Progenitor cell of endocrine pancreas (in vitro differentiated cells): Measurements from ENCODE around the gene GPR78. TPM values are rescaled to one million over a fixed set of nuclear protein-coding genes. Genes with fewer than 3 reads are reported as not detected.

ENCODE experiments used
- DNase-seq: peaks from one replicate; pipeline ENCODE4 v3.0.0; 2021; ENCODE audit warnings: low spot score; ENCODE audit not compliant: unreplicated experiment
- H3K27ac Mint-ChIP-seq: 2 replicates; pipeline ENCODE4 v1.8.0; 2021; ENCODE audit warnings: mild to moderate bottlenecking, moderate library complexity, mixed read lengths
- H3K27me3 Mint-ChIP-seq: 2 replicates; pipeline ENCODE4 v1.8.0; 2021; ENCODE audit warnings: mixed read lengths
- H3K36me3 Mint-ChIP-seq: 2 replicates; pipeline ENCODE4 v1.8.0; 2022; ENCODE audit warnings: mixed read lengths; ENCODE audit not compliant: insufficient read depth
- H3K4me1 Mint-ChIP-seq: 2 replicates; pipeline ENCODE4 v1.8.0; 2021; ENCODE audit warnings: low read depth, mixed read lengths
- H3K4me3 Mint-ChIP-seq: 2 replicates; pipeline ENCODE4 v1.8.0; 2021; ENCODE audit warnings: low read depth, mild to moderate bottlenecking, moderate library complexity, mixed read lengths
- H3K9me3 Mint-ChIP-seq: 2 replicates; pipeline ENCODE4 v1.8.0; 2021; ENCODE audit warnings: low read depth, mixed read lengths
- total RNA-seq: library from RNA; stranded (reverse); gene quantifications from 2 replicates; pipeline ENCODE4 v1.2.1, GENCODE V29; 2021
- TF ChIP-seq, protein P1 (sequence below): fragments of 200-600 bp; sonication (generic); IDR thresholded peaks from one replicate; pipeline ENCODE4 v1.5.0; 2021; ENCODE audit warnings: antibody characterized with exemption, mild to moderate bottlenecking; ENCODE audit not compliant: unreplicated experiment

GPR78 gene
- total RNA-seq, 1 donor from 2014 or later: 0.31 TPM

DNA sequence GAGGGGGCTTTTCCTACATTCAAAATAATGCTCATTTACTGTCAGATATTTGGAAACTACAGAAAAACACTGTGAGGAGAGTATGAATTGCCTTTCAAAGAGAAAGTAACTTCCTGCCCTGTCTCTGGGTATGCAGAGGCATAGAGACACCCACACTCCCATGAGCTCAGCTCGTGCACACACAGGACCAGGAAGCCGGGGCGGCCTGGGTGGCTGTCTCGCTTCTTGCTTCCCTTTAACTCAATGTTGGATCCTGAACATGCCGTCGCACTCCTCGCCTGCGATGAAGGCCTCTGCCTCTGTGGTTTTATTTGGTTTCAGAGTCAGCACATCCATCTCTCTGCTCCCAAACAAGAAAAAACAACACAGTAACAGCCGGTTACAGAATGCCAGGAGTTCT lies 40.1 kb upstream of the GPR78 start:
- TF ChIP-seq, protein P1, sequence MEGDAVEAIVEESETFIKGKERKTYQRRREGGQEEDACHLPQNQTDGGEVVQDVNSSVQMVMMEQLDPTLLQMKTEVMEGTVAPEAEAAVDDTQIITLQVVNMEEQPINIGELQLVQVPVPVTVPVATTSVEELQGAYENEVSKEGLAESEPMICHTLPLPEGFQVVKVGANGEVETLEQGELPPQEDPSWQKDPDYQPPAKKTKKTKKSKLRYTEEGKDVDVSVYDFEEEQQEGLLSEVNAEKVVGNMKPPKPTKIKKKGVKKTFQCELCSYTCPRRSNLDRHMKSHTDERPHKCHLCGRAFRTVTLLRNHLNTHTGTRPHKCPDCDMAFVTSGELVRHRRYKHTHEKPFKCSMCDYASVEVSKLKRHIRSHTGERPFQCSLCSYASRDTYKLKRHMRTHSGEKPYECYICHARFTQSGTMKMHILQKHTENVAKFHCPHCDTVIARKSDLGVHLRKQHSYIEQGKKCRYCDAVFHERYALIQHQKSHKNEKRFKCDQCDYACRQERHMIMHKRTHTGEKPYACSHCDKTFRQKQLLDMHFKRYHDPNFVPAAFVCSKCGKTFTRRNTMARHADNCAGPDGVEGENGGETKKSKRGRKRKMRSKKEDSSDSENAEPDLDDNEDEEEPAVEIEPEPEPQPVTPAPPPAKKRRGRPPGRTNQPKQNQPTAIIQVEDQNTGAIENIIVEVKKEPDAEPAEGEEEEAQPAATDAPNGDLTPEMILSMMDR: no peak
- no peaks in the 10 kb centered on the region for H3K27me3 Mint-ChIP-seq
- H3K9me3 Mint-ChIP-seq: no peaks in the 10 kb centered on the region
- H3K36me3 Mint-ChIP-seq: no peaks in the 10 kb centered on the region
- H3K4me1 Mint-ChIP-seq: peaks cover 5% of the 10 kb centered on the region
- H3K4me3 Mint-ChIP-seq: no peak overlapping the region
- DNase-seq: no peak
- no peak overlapping the region for H3K27ac Mint-ChIP-seq

DNA sequence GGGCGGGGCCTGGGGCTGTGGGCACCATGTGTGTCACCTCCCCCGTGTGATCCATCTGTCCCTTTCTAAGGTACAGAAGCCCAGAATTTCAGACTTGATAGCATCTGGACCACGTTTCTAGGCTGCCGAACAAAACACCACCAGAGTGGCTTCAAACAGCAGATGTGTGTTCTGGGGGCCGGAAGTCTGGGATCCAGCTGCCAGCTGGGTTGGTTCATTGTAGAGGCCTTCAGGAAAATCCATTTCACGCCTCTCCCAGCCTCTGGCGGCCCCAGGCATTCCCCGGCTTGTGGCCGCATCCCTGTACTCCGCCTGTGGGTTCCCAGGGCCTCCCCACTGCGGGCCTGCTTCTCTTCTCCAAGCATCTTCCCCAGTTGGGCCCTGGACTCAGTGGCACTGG lies 39.6 kb upstream of the GPR78 start:
- H3K27ac Mint-ChIP-seq: no peak overlapping the region
- H3K4me1 Mint-ChIP-seq: peaks cover under 1% of the 10 kb centered on the region
- TF ChIP-seq, protein P1: no peak
- H3K9me3 Mint-ChIP-seq: no peaks in the 10 kb centered on the region
- no peaks in the 10 kb centered on the region for H3K36me3 Mint-ChIP-seq
- H3K4me3 Mint-ChIP-seq: no peak overlapping the region
- DNase-seq: no peak
- no peaks in the 10 kb centered on the region for H3K27me3 Mint-ChIP-seq

DNA sequence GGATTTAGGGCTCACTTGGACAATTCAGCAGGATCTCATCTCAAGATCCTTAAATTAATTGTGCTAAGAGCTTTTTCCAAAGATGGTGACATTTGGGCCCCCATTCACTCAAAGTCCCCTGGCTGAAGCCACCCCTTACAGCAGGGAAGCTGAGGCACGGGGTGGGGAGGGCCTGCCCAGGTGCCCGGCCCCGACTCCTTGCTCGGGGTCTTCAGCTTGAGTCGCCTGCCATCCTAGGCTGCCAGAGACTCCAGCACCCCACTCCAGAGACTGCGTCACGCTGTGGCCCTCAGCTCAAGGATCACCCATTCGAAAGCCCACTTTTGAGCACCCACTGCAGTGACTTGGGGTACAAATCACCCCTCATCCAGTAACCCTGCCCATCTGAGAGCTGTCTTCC lies 39.2 kb upstream of the GPR78 start:
- TF ChIP-seq, protein P1: no peak
- no peaks in the 10 kb centered on the region for H3K9me3 Mint-ChIP-seq
- no peaks in the 10 kb centered on the region for H3K36me3 Mint-ChIP-seq
- no peak overlapping the region for H3K4me3 Mint-ChIP-seq
- no peak overlapping the region for H3K27ac Mint-ChIP-seq
- peaks cover 3% of the 10 kb centered on the region for H3K27me3 Mint-ChIP-seq
- H3K4me1 Mint-ChIP-seq: peaks cover 2% of the 10 kb centered on the region
- no peak for DNase-seq

DNA sequence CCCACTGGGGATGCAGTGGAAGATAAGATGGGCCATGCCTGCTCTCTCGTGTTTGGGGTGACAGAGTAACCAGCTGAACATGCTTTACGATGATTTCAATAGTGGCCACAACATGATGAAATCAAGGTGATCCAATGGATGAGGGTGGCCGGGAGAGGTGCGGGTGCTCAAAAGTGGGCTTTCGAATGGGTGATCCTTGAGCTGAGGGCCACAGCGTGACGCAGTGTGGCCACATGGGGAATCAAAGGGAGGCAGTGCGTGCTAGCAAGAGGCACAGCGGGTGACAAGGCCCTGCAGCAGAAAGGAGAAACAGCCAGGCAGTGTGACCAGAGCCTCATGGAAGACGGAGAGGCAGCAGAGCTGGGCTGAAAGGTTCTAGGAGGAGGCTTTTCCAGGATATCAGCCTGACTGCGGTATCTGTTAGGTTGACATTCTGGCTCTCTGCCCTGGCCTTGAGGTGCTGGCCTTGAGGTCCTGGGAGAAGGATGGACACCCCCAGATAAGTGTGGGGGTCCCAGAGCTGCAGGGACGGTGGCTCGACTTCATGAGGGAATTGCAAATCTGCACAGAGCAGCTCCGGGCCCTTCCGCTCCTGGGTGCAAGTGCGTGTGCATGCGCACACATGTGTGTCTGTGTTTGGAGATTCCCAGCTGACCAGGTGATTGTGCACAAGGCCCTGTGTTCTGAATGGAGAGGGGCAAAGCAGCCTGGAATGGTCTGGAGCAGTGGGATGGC lies 38.0 kb upstream of the GPR78 start:
- peaks cover 2% of the 10 kb centered on the region for H3K4me1 Mint-ChIP-seq
- H3K4me3 Mint-ChIP-seq: no peak overlapping the region
- H3K27me3 Mint-ChIP-seq: peaks cover 3% of the 10 kb centered on the region
- no peaks in the 10 kb centered on the region for H3K9me3 Mint-ChIP-seq
- TF ChIP-seq, protein P1: no peak
- H3K27ac Mint-ChIP-seq: no peak overlapping the region
- H3K36me3 Mint-ChIP-seq: no peaks in the 10 kb centered on the region
- DNase-seq: no peak

DNA sequence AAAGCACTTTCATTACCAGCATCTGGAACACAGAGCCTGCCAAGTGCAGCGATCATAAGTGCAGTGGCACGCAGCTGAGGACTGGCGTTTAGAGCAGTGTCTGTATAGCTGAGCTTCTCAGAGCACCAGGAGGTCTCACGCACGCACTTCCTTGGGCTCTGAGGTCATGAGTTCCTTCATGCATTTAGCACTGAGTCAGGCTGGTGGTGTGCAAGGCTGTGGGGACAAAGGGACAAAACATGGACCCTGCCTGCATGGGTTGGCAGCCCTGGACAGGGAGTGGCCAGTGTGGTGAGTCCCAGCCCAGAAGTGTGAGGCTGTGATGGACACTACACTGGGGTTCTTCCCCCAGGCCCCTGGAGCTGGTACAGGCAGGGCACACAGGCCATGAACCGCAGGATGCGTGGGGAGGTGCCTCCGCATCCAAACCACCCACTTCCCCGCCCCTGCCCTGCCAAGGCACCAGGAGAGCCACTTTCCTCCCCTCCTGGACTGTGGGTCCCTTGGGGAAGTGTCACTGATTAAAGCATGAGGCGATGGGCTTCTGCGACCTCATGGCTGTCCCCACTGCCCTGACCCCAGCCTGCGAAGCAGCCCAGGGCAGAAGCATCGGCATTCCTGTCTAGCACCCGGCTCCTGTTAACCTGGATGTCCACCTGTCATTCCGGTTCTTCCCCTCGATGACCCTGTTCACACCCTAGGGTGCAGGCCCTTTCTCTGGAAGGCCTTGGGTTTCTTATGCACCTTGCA lies 37.2 kb upstream of the GPR78 start:
- no peak overlapping the region for H3K27ac Mint-ChIP-seq
- no peak for DNase-seq
- peaks cover 3% of the 10 kb centered on the region for H3K27me3 Mint-ChIP-seq
- TF ChIP-seq, protein P1: no peak
- H3K4me1 Mint-ChIP-seq: peaks cover 2% of the 10 kb centered on the region
- H3K4me3 Mint-ChIP-seq: no peak overlapping the region
- H3K9me3 Mint-ChIP-seq: no peaks in the 10 kb centered on the region
- no peaks in the 10 kb centered on the region for H3K36me3 Mint-ChIP-seq
